GM21381 (cell line): ENCODE results near the gene SWSAP1.
"Not testable (repeated sequence)": the region's sequence is repeated elsewhere in the genome, so short reads cannot be mapped to it uniquely, and the experiment has no call there.

Experiments used
- ATAC-seq: cut with Tn5 transposase; IDR thresholded peaks from one replicate; pipeline ENCODE4 v1.9.1; 2021; ENCODE audit warnings: mild to moderate bottlenecking, moderate library complexity; ENCODE audit not compliant: unreplicated experiment

The SWSAP1 gene

GRCh38 chr19:11374433-11375142 is at the start of gene SWSAP1:
Gene SWSAP1 (plus strand): TSS chr19:11374666. CDS start chr19:11374681, 15 bp downstream.
- peak; percentile 88 for ATAC-seq

- ATAC-seq = no peak
Measured at GRCh38 chr19:11324748-11325389, 49.6 kb upstream of the SWSAP1 start.

- ATAC-seq = no peak
Measured at GRCh38 chr19:11325544-11325943, 48.9 kb upstream of the SWSAP1 start.

GRCh38 chr19:11330127-11330526 is 44.3 kb upstream of the SWSAP1 start:
- no peak for ATAC-seq

GRCh38 chr19:11331502-11331901 is 43.0 kb upstream of the SWSAP1 start:
- no peak for ATAC-seq

- ATAC-seq = no peak
Measured at GRCh38 chr19:11332822-11333221, 41.6 kb upstream of the SWSAP1 start.

- ATAC-seq = not testable (repeated sequence)
Measured at GRCh38 chr19:11333838-11334237, 40.6 kb upstream of the SWSAP1 start.

GRCh38 chr19:11335449-11336146 is 38.9 kb upstream of the SWSAP1 start:
- ATAC-seq = no peak

GRCh38 chr19:11337080-11337479 is 37.4 kb upstream of the SWSAP1 start:
- no peak for ATAC-seq

- ATAC-seq = no peak
Measured at GRCh38 chr19:11338121-11338520, 36.3 kb upstream of the SWSAP1 start.

GRCh38 chr19:11338569-11339253 is 35.8 kb upstream of the SWSAP1 start:
- ATAC-seq = no peak

- peak; percentile 72 for ATAC-seq
Measured at GRCh38 chr19:11339254-11340098, 35.0 kb upstream of the SWSAP1 start, which contains the start of gene RAB3D. Gene RAB3D (minus strand): TSS chr19:11339657. CDS start chr19:11337399, 2,258 bp downstream.

GRCh38 chr19:11340099-11340467 is 34.4 kb upstream of the SWSAP1 start:
- not testable (repeated sequence) for ATAC-seq

GRCh38 chr19:11342429-11342828 is 32.0 kb upstream of the SWSAP1 start:
- no peak for ATAC-seq

- no peak for ATAC-seq
Measured at GRCh38 chr19:11345122-11345803, 29.2 kb upstream of the SWSAP1 start.

GRCh38 chr19:11346104-11346940 is 28.1 kb upstream of the SWSAP1 start, which contains the start of the genes CCDC159 and TMEM205:
Gene CCDC159 (plus strand): TSS chr19:11346519. CDS start chr19:11346607, 88 bp downstream.
Gene TMEM205 (minus strand): TSS chr19:11346268. CDS start chr19:11345619, 649 bp downstream.
- peak; percentile 93 for ATAC-seq

GRCh38 chr19:11347546-11348039 is 26.9 kb upstream of the SWSAP1 start:
- ATAC-seq = no peak

- no peak for ATAC-seq
Measured at GRCh38 chr19:11349171-11349570, 25.3 kb upstream of the SWSAP1 start.
